ENCODE data around the gene NMUR2.

The NMUR2 gene

DNA sequence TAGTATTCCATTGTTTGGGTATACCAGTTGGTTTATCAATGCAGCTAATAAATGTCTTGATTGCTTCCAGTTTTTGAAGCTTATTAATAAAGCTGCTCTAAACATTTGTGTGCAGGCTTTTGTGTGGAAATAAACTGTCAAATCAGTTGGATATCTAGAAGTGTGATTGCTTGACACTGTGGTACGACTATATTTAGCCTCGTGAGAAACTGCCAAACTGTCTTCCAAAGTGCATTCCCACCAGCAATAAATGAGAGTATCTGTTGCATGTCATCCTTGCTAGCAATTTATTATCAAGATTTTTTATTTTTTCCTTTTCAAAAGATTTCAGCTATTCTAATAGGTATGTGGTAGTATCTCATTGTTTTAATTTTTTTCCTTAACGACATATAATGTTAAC, 37.5 kb downstream of the NMUR2 start:
- DNase-seq = no peak

DNA sequence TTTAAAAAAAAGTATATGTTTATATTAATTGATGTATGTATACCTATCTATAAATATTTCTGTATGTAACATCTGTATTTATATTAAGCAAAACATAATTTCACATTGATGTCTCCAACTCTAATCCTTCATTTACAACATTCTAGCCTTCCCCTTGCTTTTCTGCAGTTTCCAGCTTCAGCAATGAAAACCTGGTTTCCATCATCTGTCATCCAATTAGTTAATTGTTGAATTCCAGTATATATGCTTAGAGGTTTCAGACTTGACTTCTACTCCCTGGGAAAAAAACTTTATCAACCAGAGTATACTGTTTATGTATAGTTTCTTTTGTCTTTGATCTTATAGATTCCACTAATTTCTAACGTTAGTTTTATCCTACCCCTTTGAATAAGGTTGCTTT, 38.4 kb downstream of the NMUR2 start:
- no peak for DNase-seq

DNA sequence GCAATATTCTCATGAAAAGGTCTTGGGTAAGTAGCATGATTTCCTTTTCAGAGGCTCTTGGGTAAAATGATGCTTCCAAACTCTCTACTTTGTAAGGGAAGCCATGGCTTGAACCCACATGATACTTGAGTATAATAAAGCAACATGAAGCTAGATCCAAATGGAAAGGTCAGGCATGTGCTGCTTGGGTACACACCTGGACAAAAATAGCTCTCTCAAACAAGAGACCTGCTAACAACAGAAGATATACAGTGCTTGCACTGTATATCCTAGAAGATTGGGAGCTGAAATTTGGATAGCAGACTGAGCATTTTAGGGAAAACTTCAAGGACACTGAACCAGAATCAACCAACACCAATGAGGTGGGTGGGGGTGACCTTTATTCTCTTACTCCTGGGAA, 40.2 kb downstream of the NMUR2 start:
- no peak for DNase-seq

DNA sequence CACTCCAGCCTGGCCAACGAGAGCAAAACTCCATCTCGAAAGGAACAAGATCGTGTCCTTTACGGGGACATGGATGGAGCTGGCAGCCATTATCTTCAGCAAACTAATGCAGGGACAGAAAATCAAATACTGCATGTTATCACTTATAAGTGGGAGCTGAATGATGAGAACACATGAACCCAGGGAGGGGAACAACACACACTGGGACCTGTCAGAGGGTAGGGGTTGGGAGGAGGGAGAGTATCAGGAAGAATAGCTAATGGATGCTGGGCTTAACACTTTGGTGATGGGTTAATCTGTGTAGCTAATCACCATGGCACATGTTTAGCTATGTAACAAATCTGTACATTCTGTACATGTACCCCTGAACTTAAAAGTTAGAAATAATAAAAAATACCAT, 40.9 kb downstream of the NMUR2 start:
- no peak for DNase-seq

DNA sequence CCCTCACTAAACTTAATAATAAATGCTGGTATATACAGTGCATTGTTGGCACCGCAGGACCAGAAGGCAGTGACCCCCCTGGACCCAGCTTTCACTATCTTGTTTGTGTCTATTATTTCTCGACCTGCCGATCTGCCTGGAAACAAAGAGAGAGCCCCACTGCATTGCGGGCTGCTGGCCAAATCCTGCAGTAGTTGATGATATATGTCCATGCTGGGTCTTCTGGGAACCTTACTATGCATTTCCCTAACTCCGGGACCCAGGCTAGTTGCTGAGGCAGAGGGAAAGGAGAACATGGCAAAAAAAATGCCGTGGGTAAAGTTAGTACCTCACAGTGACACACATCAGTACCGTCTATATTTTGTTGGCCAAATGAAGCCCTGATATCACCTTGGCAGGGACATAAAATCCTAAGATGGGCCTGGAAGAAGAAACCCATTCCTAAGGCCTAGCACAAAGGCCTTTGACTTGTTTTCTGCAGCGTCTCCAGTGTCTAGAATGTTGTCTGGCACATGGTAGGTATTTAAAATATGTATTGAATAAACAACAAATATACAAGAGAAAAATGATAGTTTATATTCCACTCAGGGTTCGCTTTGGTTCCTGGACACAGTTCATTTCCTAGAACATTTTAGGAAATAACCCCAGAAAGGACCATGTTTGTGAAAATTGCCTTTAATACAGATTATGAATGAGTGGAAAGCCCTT, 46.1 kb downstream of the NMUR2 start:
- no peak for DNase-seq

DNA sequence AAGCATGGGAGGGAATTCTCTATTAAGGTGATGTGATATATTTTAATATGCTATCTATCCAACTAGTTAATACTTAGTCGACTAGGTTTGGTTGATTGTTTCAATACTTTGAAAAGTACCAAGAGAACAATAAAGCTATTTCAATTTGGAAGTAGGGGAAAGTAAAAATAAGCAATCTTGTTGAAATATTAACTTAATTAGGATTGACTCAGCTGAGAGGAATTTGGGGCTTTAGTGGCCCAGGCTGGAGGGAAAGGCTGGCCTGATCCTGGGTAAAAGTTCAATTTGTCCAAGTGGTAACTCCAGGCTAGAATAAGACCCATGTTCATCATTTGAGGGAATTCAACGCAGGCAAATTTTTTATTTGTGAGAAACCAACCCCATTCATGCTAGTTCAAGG, 48.6 kb downstream of the NMUR2 start:
- no peak for DNase-seq

DNA sequence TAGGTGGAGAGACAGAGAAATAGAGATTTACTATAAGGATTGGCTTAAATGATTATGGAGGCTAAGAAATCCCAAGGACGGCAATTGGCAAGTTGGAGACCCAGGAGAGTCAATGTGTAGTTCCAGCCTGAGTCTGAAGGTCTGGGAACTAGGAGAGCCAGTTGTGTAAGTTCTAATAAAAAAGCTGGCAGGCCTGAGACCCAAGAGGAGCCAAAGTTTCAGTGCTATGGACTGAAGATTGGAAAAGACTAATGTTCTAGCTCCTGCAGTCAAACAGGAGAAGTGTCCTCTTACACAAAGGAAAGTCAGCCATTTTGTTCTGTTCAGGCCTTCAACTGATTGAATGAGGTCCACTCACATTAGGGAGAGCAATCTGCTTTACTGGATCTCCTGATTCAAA, 50.0 kb downstream of the NMUR2 start:
- DNase-seq = no peak

DNA sequence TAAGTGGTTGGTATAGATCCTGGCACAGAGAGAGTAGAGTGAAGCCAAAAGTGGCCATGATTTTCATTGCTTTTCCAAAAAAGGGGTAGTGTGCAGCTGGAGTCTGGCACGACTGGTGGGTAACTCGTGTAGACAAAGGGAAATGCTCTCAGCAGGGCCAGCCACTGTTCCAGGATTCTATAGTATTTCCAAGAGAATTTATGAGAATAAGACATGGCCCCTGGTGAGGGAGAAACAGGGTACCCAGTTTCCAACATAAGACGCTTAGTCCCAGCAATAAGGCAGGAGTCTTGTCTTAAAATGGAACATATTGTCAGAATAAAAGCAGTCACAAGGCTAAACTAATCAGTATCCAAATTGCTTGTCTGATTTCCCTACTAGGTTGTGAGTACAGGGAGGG, 52.1 kb downstream of the NMUR2 start:
- no peak for DNase-seq

DNA sequence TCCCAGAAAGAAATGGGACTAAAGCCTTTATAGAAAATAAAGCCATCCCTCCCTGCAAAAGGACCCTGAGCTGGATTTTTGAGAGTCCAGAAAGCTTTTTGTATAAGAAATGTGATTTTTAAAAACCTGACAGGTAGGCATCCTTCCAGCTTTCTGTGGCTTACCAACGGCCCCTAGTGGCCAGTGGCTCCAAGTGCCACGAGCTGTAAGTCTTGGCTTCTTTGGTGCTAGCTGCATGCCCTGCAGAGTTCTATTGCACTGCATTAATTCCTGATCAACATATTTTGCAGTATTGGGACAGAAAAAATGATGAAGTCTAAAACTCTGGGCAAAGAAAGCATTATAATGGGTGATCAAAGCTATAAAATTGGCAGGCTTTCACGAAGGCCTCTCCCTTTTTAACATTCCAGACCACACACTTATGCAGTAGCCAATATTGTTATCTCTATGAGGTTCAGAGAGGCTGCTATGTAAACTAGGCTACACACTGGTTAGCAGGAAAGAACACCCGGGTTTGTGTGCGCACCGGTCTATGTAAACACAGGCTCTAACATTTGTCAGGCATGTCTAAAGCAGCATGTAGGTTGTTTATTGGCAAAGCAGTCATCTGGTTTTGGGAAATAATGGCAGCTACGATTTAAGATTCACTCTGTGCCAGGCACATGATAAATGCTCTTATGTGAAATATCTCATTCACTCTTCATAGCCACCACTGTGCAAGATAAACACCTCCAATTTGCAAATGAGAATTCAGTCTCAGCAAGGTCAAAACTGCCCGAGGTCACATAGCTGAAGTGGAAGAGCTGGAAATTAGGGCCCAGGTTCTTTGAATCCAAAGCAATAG, 55.2 kb downstream of the NMUR2 start:
- DNase-seq = peak; percentile 6
